HL-60 (cell line): ENCODE results near the gene SOX6.

Experiments used
- DNase-seq, 2 experiments: peaks; one replicate each; pipeline ENCODE4 v3.0.0-alpha.2; 2010 to 2020; ENCODE audit warnings: low read depth in 1 of 2, low spot score in 1 of 2
- H3K27ac ChIP-seq: fragments of 250-450 bp; sonication (Bioruptor Pico); replicated peaks from 2 replicates; pipeline ENCODE4 v1.5.1; 2020; ENCODE audit warnings: mild to moderate bottlenecking, moderate library complexity
- H3K27me3 ChIP-seq: fragments of 250-450 bp; sonication (Bioruptor Pico); 2 replicates; pipeline ENCODE4 v1.5.1; 2021; ENCODE audit warnings: mild to moderate bottlenecking, moderate library complexity; ENCODE audit not compliant: insufficient read depth, poor library complexity, severe bottlenecking
- H3K4me3 ChIP-seq: replicated peaks from 2 replicates; pipeline ENCODE4 v1.5.1; 2011; ENCODE audit warnings: mild to moderate bottlenecking, control low read depth, low read length; ENCODE audit not compliant: insufficient read depth
- CTCF ChIP-seq: IDR thresholded peaks from one replicate; pipeline ENCODE4 v1.5.1; 2011; ENCODE audit warnings: low read length, control low read depth, inconsistent platforms; ENCODE audit not compliant: insufficient read depth
- GABPA ChIP-seq: IDR thresholded peaks from 2 replicates; pipeline ENCODE4 v1.6.1; 2012; ENCODE audit warnings: low read depth
- POLR2AphosphoS5 ChIP-seq: IDR thresholded peaks from 2 replicates; pipeline ENCODE4 v1.6.1; 2012; ENCODE audit warnings: low read depth
- REST ChIP-seq: IDR thresholded peaks from 2 replicates; pipeline ENCODE4 v1.6.1; 2012; ENCODE audit warnings: low read depth; ENCODE audit not compliant: insufficient replicate concordance
- SPI1 ChIP-seq: IDR thresholded peaks from 2 replicates; pipeline ENCODE4 v1.6.1; 2012; ENCODE audit warnings: low read depth, mild to moderate bottlenecking, borderline replicate concordance

The SOX6 gene

GRCh38 chr11:16291729-16292128 is 64.6 kb downstream of the SOX6 start:
- TF ChIP-seq CTCF (no peak), POLR2AphosphoS5 (no peak), SPI1 (no peak), GABPA (no peak), REST (no peak)
- Histone ChIP-seq H3K27ac (no peak overlapping the region), H3K4me3 (no peak overlapping the region), H3K27me3 (no peaks in the 10 kb centered on the region)
- no peak for DNase-seq

GRCh38 chr11:16289541-16289940 is 66.8 kb downstream of the SOX6 start:
- no peak overlapping the region for H3K27ac ChIP-seq
- H3K4me3 ChIP-seq: no peak overlapping the region
- no peaks in the 10 kb centered on the region for H3K27me3 ChIP-seq
- DNase-seq: no peak
- TF ChIP-seq SPI1 (no peak), REST (no peak), CTCF (no peak), POLR2AphosphoS5 (no peak), GABPA (no peak)

GRCh38 chr11:16287630-16288280 is 68.6 kb downstream of the SOX6 start:
- no peak overlapping the region for H3K27ac ChIP-seq
- H3K27me3 ChIP-seq: no peaks in the 10 kb centered on the region
- no peak for TF ChIP-seq SPI1
- TF ChIP-seq REST: no peak
- TF ChIP-seq GABPA: no peak
- TF ChIP-seq POLR2AphosphoS5: no peak
- TF ChIP-seq CTCF: no peak
- no peak overlapping the region for H3K4me3 ChIP-seq
- DNase-seq: no peak
